Ovary (tissue), 3 donors: Measurements from ENCODE around the gene ST6GALNAC3.

ENCODE experiments used
- EP300 ChIP-seq: sonication (generic); formaldehyde crosslinking; IDR thresholded peaks from one replicate; pipeline ENCODE4 v1.6.1; 2017; ENCODE audit warnings: antibody characterized with exemption
- TF ChIP-seq, protein P1 (sequence below), 3 donors: fragments of 450-650 bp in 2 of 3; fragments of 200-600 bp in 1 of 3; IDR thresholded peaks; one replicate each; pipeline versions ENCODE4 v1.5.1 to v1.8.0; 2016 to 2022; ENCODE audit warnings: antibody characterized with exemption in 3 of 3, mild to moderate bottlenecking in 1 of 3
- donor health status: DM: no; HTN: no; CAD: no.

DNA sequence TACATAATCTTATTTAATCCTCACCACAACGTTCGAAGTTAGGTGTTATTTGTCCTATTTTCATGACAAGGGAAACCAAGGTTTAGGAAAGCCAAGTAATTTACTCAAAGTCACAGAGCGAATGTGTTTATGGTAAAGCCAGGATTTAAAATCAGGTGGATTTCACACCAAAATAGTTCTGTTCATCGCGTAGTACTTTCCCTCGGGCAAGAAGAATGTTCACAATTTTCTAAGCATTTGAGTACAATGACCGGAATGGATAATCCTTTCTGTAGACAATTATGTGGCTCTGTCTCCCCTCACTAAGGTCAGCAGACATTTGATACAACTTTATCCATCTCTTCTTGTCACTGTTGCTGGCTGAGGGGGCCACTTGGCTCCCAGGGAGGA, 204.2 kb downstream of the ST6GALNAC3 start:
- TF ChIP-seq, protein P1, sequence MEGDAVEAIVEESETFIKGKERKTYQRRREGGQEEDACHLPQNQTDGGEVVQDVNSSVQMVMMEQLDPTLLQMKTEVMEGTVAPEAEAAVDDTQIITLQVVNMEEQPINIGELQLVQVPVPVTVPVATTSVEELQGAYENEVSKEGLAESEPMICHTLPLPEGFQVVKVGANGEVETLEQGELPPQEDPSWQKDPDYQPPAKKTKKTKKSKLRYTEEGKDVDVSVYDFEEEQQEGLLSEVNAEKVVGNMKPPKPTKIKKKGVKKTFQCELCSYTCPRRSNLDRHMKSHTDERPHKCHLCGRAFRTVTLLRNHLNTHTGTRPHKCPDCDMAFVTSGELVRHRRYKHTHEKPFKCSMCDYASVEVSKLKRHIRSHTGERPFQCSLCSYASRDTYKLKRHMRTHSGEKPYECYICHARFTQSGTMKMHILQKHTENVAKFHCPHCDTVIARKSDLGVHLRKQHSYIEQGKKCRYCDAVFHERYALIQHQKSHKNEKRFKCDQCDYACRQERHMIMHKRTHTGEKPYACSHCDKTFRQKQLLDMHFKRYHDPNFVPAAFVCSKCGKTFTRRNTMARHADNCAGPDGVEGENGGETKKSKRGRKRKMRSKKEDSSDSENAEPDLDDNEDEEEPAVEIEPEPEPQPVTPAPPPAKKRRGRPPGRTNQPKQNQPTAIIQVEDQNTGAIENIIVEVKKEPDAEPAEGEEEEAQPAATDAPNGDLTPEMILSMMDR (IDR thresholded peaks at IDR 0.05), result no peak
- TF ChIP-seq EP300, result no peak
